ENCODE results near the gene CALML4. TPM values are rescaled to one million over a fixed set of nuclear protein-coding genes. Genes with fewer than 3 reads are reported as not detected.
A peak's percentile ranks its signal among the peaks of the same experiment; 100 is the strongest.
"Not testable (repeated sequence)": the region's sequence is repeated elsewhere in the genome, so short reads cannot be mapped to it uniquely, and the experiment has no call there.

CALML4 gene, protein sequence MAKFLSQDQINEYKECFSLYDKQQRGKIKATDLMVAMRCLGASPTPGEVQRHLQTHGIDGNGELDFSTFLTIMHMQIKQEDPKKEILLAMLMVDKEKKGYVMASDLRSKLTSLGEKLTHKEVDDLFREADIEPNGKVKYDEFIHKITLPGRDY
- 1.8 and 2.0 TPM in 2 replicates for total RNA-seq

DNA sequence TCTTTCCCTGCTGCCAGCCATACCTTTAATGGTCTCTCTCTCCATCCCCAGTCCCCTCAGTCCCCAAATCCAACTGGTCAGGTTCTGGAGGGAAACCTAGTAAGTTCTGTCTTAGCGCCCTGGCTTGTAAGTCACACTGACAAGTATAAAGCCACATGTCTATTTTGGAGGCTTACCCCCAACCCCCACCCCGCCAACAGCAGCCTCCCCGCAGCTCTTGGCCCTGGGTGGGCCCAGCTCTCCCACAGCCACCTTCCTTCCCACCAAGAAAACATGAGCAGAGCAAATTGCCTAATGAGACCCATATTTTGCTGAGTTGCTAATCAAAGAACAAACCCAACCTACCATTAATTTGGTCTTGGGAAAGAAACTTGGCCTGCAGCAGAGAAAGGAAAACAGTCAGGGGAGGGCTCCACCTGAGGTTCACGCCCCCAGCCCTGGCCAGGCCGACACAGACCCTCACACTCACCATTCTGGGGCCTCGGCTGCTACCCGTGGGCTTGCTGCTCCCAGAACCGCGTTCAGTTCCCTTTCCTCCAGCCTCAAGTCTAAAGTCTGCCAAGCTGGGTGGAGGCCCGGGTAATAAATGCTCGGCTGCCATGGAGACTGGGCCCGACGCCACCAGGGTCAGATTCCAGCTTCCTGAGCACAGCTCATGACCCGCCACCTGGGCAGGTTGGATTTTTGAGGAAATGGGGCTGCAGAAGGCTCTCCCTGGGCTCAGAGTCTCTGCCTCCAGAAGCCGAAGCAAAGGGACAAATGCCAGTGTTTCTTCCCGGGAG, at the start of gene CALML4:
Gene CALML4 (minus strand): TSS at position 557 of the 782 bp plus-strand sequence. CDS start 85 bp downstream, at position 472.
- peak; percentile 77 for DNase-seq

DNA sequence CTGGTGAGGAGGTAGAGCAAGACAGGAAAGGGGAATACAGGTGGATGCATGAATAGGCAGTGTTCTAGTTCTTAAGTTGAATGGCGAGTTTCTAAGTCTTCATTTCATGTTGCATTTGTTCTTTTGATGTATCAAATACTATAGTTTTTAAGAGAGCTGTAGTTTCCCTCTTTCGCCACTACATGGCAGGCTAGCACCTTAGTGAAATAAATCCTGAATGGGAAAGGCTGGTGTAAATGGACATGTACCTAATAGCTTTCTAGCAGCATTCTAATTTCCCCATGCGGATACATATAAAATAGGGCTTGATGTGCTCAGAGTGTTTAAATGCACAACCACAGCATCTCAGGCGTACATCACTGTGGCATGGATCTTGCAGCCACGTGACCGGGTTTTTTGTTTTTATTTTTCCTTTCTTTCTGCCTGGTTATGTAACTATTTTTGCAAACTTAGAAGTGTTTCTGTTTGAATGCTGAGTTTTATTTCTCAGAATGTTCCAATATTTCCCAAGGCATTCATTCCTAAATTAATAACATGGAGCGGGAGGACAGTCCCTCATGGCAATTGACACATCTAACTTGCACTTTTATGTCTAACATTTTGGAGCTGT, 47.9 kb upstream of the CALML4 start:
- peak; percentile 87 for DNase-seq

DNA sequence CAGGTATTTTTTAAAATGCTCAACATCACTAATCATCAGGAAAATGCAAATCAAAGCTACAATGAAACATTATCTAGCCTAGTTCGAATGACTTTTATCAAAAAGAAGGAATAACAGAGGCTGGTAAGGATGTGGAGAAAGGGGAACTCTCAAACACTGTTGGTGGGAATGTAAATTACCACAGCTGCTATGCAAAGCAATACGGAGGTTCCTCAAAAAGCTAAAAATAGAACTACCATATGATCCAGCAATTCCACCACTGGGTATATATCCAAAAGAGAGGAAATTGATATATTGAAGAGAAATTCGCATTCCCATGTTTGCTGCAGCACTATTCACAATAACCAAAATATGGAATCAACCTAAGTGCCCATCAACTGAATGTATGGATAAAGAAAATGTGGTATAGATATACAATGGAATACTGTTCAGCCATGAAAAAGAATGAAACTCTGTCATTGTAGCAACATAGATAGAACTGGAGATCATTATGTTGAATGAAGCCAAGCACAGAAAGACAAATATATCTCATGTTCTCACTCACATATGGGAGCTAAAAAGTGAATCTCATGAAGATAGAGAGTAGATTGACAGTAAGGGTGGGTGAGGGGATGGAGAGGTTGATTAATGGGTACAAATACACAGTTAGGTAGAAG, 44.1 kb upstream of the CALML4 start:
- DNase-seq: no peak

DNA sequence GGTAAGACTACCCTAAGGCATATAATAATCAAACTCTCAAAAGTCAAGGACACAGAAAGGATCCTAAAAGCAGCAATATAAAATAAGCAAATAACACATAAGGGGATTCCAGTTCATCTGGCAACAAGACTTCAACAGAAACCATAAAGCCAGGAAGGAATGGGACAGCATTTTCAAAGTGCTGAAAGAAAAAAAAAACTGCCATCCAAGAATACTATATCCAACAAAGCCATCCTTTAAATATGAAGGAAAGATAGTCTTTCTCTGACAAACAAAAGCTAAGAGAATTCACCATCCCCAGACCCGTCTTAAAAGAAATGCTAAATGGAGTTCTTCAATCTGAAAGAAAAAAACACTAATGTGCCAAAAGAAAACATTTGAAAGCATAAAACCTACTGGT, 39.1 kb upstream of the CALML4 start:
- DNase-seq: no peak

DNA sequence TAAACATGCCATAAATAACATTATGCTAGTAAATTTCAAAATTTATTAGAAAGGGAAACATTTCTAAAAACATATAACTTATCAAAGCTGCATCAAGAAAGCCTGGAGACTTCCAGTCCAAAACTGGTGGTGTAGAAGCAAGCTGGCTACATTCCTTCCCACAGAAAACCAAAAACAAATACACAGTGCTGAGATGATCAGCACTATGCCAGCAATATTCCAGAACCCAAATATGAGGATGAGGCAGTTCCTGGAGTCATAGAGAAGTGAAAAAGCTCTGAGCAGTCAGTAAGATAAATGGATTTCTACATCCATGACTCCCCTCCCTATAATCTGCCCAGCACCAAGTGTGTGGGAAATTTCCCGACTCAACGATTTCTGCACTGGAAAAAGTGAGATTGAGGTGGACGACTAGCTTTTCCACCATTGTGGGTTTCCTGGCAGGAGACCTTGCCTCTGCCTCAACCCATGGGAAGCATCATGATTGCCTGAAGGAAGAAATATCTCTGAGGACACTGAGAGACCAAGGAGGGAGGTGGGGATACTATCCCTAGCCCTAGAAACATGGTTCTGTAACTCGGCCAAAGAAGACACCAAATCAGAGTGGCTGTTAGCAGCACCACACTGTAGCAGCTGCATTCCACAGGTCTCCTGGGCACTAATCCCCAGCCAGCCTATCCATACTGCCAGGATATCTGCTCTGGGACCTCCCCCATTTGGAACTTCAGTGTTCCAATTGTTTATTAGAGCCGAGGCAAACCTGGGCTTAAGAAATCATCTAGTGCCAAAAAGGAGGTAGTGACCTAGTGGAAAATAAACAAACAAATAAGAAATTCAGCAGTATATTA, 36.2 kb upstream of the CALML4 start:
- DNase-seq: no peak

DNA sequence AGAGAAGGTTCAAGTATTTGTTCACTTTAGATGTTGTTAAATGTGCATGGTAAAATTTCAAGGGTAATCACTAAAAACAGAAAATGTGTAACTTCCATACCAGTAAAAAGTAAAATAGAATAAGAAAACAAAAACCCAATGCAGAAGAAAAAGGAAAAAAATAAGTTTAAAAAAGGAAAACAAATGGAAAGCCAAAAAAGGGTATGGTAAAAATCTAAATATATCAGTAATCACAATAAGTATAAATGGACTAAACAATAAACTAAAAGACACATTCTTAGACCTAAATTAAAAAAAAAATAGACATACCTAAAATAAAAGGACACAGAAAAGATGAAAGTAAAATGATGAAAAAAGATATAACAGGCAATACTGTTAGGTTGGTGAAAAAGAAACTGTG, 33.9 kb upstream of the CALML4 start:
- no peak for DNase-seq

DNA sequence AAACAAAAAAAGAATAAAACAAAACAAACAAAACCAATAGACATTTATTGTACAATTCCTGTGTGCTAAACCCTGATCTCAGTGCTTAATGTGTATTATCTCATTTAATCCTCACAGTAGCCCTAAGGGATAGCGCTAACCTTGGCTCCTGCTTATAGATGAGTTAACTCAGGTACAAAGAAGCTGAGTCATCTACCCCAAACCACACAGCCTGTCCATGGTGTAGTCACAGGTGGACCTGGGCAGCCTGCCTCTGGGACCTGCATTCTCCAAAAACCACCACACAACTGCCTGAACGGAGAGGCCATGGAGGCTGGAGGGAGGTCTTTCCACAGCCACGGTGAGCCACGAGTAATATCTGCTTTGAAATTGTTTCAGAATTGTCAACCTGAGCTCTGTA, 29.9 kb upstream of the CALML4 start:
- no peak for DNase-seq

DNA sequence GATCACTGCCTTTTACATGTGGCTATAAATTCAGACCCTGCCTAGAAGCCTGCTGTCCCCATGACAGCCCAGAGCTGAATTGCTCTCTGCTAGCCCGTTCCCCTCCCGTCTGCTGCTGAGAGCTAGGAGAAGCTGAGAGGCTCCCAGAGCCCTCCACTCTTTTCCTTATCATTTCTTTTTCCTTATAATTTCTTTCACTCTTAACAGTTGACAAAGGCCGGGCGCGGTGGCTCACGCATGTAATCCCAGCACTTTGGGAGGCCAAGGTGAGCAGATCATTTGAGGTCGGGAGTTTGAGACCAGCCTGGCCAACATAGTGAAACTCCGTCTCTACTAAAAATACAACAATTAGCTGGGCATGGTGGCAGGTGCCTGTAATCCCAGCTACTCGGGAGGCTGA, 29.4 kb upstream of the CALML4 start:
- DNase-seq: not testable (repeated sequence)

DNA sequence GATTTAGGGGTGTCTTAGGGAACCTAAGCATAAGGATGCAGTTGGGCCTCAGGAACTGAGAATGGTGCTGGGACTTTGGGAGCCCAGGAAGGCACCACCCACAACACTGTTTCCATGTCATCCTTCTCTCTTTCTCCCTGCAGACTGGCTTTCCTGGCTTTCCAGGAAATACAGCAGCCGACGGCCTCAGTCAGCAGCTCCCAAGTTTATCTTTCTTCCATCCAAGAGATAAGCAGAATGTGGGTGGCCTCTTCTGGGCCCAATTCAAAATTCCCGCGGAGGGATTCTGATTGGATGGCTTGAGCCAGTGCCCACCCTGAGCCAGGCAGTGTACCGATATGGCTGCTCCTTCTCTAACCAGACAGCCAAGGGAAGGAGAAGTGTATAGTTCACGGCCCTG, 28.9 kb upstream of the CALML4 start:
- DNase-seq: no peak

DNA sequence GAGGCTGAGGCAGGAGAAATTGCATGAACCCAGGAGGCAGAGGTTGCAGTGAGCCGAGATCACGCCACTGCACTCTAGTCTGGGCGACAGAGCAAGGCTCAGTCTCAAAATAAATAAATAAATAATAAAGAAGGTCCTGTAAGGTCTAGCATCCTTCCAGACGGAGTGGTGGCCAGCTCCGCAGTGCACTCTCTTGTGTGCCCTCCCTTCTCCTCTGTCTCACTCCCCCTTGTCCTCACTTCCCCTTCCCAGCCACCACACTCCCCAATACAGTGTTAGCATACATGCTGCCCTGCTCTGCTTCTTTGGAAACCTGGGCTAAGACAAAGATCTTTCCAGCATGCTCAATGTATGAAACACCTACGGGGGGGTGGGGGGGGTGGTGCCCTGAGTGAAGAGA, 27.8 kb upstream of the CALML4 start:
- DNase-seq: no peak

DNA sequence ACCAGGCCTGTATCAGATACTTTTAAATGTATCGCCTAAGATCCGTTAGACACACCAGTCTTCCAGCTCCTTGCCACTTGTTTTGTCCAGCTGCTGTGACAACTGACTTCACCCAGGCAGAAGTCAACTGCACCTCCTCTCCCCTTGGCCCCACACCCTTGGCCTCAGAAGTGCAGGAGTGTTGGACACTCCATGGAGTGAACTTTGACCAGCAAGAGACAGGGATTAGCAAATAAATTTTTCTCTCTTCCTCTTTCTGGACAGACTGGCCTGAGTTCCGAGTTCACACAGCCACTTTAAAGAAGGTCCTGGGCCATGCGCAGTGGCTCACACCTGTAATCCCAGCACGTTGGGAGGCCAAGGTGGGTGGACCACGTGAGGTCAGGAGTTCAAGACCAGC, 27.3 kb upstream of the CALML4 start:
- DNase-seq: no peak

DNA sequence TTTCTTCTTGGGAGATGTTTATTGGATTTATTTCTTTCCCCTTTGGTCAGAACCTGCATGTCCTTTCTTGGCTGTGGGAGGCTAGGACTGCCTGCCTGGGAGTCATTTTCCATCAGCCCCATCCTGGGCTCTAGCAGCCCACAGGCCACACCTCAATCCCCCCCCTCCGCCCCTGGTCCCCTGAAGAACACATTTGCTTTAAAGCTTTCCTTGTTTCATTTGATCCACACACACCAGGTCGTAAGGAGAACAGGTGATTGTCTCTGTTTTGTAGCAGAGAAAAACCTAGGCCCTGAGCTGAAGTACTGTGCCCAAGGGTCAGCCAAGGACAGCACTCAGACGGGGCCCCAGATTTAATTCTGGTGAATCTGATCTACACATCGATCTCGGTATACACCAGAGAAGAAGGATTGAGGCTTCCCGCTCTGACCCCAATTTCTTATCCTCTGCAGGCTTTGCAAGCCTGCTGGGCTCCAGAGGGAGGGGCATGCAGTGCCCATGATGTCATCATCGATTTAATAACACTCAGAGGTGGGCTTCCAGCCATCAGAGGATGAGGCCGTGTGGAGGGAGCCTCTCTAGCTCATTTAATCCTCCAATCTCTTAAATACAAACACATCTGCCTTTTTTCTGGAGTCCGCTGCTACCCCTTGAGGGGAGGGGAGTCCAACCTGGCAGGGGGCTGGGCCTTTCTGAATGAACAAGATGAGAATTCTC, 26.1 kb upstream of the CALML4 start:
- DNase-seq: no peak

DNA sequence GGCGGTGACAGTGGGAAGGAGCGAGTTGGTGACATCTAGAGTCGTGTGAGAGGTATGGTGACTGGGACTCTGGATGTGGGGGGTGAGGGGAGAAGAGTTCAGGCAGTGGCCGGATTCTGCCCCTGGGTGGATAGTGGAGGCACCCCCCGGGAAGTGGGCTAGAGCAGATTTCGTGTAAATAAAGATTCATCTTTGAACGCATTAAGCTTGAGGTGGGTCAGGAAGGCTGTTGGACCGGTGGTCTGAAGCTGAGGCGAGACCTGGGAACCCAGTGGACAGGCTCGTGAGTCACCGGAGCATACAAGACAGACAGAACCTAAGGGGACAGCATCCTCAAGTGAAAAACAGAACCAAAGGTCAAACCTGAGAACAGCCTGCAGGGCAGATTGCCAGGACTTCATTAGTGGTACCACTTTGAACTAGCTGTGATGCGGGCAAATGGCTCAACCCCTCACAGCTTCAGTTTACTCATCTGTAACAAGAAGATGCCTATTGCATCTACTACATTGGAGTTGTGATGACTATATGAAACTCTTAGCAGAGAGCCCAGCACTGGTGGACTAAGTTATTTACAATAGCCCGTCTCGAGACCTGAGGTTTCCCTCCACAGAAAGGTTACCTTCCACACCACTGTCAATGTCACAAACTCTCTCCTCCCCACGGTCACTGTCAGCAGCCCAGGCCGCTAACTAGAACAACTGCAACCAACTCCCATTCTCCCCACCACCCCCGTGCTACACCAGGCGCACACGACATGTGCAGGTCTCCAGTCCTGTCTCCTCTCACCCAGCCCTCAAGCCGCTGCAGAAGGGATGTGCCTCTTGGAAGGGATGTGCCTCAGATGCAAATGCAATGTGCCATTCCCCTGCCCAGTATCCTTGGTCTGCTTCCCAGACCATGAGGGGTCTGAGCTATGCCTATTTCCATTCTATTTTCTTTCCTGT, 25.3 kb upstream of the CALML4 start:
- DNase-seq: no peak

DNA sequence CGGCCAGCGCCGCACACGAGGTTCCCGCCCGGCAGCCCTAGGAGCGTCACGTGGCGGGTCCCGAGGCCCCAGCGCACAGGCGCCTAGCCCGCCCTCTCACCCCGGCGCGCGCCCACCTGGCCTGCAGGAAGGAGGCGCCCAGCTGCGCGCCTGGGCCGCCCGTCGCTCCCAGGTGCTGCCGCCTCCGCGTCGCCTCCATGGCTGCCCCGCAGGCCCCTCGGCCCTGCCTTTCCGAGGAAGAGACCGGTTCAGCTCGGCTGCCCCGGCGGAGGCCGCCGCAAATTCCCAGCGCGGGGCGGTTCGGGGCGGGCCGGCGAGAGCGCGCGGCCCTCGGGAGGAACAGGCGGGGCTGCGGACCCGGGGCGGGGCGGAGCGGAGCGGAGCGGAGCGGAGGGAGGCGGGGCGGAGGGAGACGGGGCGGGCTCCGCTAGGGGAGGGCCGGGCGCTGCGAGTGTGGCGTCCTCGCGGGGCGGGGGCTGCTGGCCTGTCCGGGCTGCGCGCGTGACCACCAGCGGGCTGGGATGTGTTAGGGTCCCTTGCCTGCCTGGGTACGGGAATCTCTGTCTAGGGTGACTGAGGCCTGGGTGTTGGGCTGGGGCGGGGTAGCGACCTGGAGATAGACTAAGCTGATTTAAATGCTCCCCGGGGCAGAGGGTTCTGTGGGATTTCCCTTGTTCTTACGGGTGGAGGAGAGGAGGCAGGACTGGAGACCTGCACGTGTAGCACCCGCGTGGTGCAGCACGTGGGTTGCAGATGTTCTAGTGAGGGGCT, 24.4 kb upstream of the CALML4 start, which contains the start of gene CLN6:
Gene CLN6 (minus strand): TSS at position 343 of the 771 bp plus-strand sequence. CDS start 144 bp downstream, at position 199.
- peak; percentile 83 for DNase-seq

DNA sequence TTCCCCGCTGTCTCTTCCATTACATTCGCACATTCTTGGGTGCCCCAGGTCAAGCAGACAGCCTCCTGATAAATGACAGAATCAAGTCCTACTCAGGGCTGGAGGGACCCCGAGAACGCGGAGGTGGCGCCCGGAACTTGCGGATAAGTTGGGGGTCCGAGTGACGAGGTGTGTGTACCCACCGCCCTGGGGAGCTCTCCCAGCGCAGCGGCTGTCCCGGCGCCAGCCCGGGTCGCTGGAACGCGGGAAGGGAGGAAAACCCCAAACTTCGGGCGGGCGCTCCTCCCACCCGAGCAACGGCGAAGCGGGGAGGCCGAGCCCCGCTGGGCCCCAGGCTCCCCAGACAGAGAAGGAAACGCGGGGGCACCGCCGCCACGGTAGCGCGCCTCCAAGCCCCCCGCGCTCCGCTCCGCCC, 23.8 kb upstream of the CALML4 start:
- no peak for DNase-seq

DNA sequence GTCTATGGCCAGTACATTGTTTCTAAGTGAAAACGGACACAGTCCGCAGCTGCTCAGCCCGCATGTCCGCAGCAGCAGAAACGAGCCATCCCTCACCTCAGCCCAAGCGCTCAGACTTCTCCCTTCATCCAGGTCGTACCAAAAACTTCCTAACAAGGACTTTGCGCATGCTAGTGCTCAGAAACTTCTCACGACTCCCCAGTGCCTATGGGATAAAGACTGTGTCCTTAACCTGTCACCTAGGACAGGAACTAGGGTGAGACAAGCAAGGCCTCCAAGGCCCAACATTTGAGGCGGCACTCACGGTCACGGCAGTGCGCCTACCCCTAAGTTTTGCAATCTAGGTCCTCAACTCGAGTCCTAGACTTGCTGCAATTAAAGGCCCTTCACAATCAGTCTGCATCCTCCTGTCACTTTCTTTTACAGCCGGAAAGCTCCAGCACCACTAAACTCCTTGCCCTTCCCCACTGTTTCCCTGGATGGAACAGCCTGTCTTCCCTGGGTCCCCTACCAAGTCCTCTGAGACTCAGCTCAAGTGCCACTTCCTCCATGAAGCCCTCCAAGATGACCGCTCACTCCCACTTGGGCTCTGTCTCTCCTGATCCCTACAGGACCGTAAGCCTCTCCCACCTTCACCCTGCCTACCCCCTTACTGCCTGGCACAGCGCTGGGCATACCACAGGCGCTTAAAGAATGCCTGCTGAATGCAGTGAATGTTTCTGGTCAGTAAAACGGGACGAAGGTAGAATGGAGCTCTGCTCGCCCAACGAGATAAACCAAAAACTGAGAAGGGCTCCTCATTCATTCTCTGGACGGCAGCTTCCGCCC, 23.2 kb upstream of the CALML4 start:
- peak; percentile 18 for DNase-seq

DNA sequence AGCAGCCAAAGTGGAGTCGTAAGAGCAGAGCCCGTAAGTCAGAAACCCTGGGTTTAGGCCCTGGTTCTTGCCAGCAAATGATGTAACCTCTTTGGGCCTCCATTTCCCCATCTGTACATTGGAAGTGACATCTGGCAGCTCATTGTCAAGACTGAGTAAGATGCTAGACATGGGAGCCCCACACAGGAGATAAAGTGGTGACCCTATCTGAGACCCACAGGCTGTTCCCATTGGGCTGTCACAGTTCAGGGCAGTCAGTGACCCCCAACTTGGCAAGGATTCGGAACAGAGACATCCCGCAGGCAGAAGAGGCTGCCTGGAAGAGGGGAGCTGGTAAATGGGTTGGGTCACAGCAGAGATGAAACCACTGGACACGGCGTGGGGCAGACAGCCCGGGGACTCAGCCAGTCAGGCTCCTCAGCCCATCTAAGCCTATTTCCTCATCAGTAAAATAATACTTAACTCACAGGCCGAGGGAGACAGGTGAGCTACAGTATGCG, 22.6 kb upstream of the CALML4 start:
- DNase-seq: no peak

DNA sequence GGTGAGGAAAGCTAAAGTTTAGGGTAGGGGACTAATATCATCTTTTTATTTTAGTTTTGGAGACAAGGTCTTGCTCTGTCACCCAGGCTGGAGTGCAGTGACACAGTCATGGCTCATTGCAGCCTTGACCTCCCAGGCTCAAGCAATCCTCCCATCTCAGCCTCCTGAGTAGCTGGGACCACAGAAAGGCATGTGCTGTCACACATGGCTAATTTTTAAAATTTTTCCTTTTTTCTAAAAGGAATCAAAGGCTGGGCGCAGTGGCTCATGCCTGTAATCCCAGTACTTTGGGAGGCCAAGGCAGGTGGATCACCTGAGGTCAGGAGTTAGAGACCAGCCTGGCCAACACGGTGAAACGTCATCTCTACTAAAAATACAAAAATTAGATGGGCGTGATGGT, 20.3 kb upstream of the CALML4 start:
- not testable (repeated sequence) for DNase-seq

All from dermis blood vessel endothelial cell (primary cell).